ENCODE data around the gene MROH7.

The MROH7 gene

GRCh38 chr1:54701066-54701465 is 59.5 kb downstream of the MROH7 start:
- DNase-seq (ENCODE audit: low spot score): no peak
- no peak for TF ChIP-seq CTCF (IDR thresholded peaks at IDR 0.05; ENCODE audit: extremely low read depth, insufficient read depth, missing control alignments)
- in situ Hi-C loops (cut with MboI; ENCODE audit: low pct_unique_long_range_greater_than_20kb, low sequenced_read_pairs, unreplicated experiment): no loop called here

- no peak for TF ChIP-seq CTCF (IDR thresholded peaks at IDR 0.05; ENCODE audit: extremely low read depth, insufficient read depth, missing control alignments)
- in situ Hi-C loops (cut with MboI; ENCODE audit: low pct_unique_long_range_greater_than_20kb, low sequenced_read_pairs, unreplicated experiment): no loop called here
- DNase-seq (ENCODE audit: low spot score): no peak
Observed at GRCh38 chr1:54701996-54702395, 60.4 kb downstream of the MROH7 start.

- no peak for TF ChIP-seq CTCF (IDR thresholded peaks at IDR 0.05; ENCODE audit: extremely low read depth, insufficient read depth, missing control alignments)
- in situ Hi-C loops (cut with MboI; ENCODE audit: low pct_unique_long_range_greater_than_20kb, low sequenced_read_pairs, unreplicated experiment): no loop called here
- no peak for DNase-seq (ENCODE audit: low spot score)
Observed at GRCh38 chr1:54703471-54703870, 61.9 kb downstream of the MROH7 start.

GRCh38 chr1:54705153-54705552 is 63.6 kb downstream of the MROH7 start:
- in situ Hi-C loops (cut with MboI; ENCODE audit: low pct_unique_long_range_greater_than_20kb, low sequenced_read_pairs, unreplicated experiment): no loop called here
- DNase-seq (ENCODE audit: low spot score): no peak
- TF ChIP-seq CTCF (IDR thresholded peaks at IDR 0.05; ENCODE audit: extremely low read depth, insufficient read depth, missing control alignments): no peak

GRCh38 chr1:54706419-54706818 is 64.8 kb downstream of the MROH7 start:
- no peak for DNase-seq (ENCODE audit: low spot score)
- in situ Hi-C loops (cut with MboI; ENCODE audit: low pct_unique_long_range_greater_than_20kb, low sequenced_read_pairs, unreplicated experiment): no loop called here
- TF ChIP-seq CTCF (IDR thresholded peaks at IDR 0.05; ENCODE audit: extremely low read depth, insufficient read depth, missing control alignments): no peak

- in situ Hi-C loops (cut with MboI; ENCODE audit: low pct_unique_long_range_greater_than_20kb, low sequenced_read_pairs, unreplicated experiment): no loop called here
- no peak for TF ChIP-seq CTCF (IDR thresholded peaks at IDR 0.05; ENCODE audit: extremely low read depth, insufficient read depth, missing control alignments)
- DNase-seq (ENCODE audit: low spot score): no peak
Observed at GRCh38 chr1:54708385-54708784, 66.8 kb downstream of the MROH7 start.
